ENCODE results near the gene CALR3. TPM values are rescaled to one million over a fixed set of nuclear protein-coding genes. Genes with fewer than 3 reads are reported as not detected.
"Not testable (repeated sequence)": the region's sequence is repeated elsewhere in the genome, so short reads cannot be mapped to it uniquely, and the experiment has no call there.

CALR3 gene
- total and polyA plus RNA-seq, 2 experiments from 2014 or later: not detected

DNA sequence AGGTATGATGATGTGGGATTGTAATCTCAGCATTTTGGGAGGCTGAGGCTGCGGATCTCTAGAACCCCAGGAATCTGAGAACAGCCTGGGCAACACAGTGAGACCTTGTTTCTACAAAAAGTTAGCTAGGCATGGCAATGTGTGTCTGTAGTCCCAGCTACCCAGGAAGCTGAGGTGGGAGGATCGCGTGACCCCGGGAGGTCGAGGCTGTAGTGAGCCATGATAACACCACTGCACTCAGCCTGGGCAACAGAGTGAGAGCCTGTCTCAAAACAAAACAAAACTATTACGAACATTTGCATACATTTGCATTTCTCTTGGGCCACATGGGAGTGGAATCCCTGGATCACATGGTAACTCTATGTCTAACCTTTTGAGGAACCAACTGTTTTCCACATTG is 1.9 kb upstream of the CALR3 start:
- H3K9me3 ChIP-seq (ENCODE audit: low read depth): no peaks in the 10 kb centered on the region

DNA sequence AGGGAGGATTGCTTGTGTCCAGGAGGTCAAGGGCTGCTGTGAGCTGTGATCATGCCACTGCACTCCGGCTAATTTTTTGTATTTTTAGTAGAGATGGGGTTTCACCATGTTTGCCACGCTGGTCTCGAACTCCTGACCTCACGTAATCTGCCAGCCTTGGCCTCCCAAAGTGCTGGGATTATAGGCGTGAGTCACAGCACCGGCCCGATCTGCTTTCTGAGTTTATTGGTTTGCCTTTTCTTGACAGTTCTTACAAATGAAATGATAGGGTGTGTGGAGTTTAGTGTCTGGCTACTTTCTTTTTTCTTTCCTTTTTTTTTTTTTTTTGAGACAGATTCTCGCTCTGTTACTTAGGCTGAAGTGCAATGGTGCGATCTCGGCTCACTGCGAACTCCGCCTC is 1.1 kb upstream of the CALR3 start:
- H3K79me2 ChIP-seq: peaks cover 18% of the 10 kb centered on the region

More for the DNA sequence above, 1.9 kb upstream of the CALR3 start:
- H4K20me1 ChIP-seq (ENCODE audit: insufficient read depth, poor library complexity, severe bottlenecking): no peaks in the 10 kb centered on the region
- H3K36me3 ChIP-seq (replicated peaks; ENCODE audit: insufficient read depth, low read depth): no peaks in the 10 kb centered on the region
- no peak overlapping the region for H3K27ac ChIP-seq
- peaks cover 4% of the 10 kb centered on the region for H3K4me1 ChIP-seq (ENCODE audit: insufficient read depth)
- H3K27me3 ChIP-seq: no peaks in the 10 kb centered on the region
- no peak overlapping the region for H2AFZ ChIP-seq
- no peak for DNase-seq (ENCODE audit: low spot score)
- H3K9me2 ChIP-seq (replicated peaks; ENCODE audit: insufficient read depth): no peaks in the 10 kb centered on the region
- no peak for TF ChIP-seq EZH2phosphoT487 (IDR thresholded peaks at IDR 0.05; ENCODE audit: low read depth, severe bottlenecking, unreplicated experiment)
- TF ChIP-seq, protein P1, sequence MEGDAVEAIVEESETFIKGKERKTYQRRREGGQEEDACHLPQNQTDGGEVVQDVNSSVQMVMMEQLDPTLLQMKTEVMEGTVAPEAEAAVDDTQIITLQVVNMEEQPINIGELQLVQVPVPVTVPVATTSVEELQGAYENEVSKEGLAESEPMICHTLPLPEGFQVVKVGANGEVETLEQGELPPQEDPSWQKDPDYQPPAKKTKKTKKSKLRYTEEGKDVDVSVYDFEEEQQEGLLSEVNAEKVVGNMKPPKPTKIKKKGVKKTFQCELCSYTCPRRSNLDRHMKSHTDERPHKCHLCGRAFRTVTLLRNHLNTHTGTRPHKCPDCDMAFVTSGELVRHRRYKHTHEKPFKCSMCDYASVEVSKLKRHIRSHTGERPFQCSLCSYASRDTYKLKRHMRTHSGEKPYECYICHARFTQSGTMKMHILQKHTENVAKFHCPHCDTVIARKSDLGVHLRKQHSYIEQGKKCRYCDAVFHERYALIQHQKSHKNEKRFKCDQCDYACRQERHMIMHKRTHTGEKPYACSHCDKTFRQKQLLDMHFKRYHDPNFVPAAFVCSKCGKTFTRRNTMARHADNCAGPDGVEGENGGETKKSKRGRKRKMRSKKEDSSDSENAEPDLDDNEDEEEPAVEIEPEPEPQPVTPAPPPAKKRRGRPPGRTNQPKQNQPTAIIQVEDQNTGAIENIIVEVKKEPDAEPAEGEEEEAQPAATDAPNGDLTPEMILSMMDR (IDR thresholded peaks at IDR 0.05; ENCODE audit: poor library complexity): no peak
- TF ChIP-seq EZH2 (IDR thresholded peaks at IDR 0.05; ENCODE audit: borderline replicate concordance): no peak
- H3K4me2 ChIP-seq: no peak overlapping the region
- WGBS (ENCODE audit: low lambda C conversion rate, missing lambda C conversion rate): 91% methylated on average over 6 of the region's 6 CpGs
- no peak overlapping the region for H3K4me3 ChIP-seq
- H3K79me2 ChIP-seq: peaks cover 18% of the 10 kb centered on the region

DNA sequence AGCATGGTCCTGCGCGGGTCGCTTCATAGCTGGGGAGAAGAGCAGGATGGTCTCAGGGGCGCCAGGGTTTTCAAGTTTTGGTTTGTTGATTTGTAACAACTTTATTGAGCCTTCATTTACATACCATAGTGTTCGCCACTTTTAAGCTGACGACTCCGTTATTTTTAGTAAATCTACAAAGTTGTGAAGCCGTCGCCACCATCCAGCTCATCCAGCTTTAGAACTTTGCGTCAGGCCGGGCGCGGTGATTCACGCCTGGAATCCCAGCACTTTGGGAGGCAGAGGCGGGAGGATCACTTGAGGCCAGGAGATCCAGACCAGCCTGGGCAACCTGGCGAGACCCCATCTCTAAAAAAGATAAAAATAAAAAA is 631 bp upstream of the CALR3 start:
- TF ChIP-seq EZH2 (IDR thresholded peaks at IDR 0.05; ENCODE audit: borderline replicate concordance) (no peak), EZH2phosphoT487 (IDR thresholded peaks at IDR 0.05; ENCODE audit: low read depth, severe bottlenecking, unreplicated experiment) (no peak)
- TF ChIP-seq, protein P1 (IDR thresholded peaks at IDR 0.05; ENCODE audit: poor library complexity): no peak
- Histone ChIP-seq H3K27me3 (no peaks in the 10 kb centered on the region), H3K4me2 (peak overlapping the region; percentile 75), H2AFZ (peak overlapping the region; percentile 62), H3K4me3 (peak overlapping the region; percentile 41), H3K9me3 (ENCODE audit: low read depth) (no peaks in the 10 kb centered on the region), H3K36me3 (replicated peaks; ENCODE audit: insufficient read depth, low read depth) (no peaks in the 10 kb centered on the region), H4K20me1 (ENCODE audit: insufficient read depth, poor library complexity, severe bottlenecking) (no peaks in the 10 kb centered on the region), H3K27ac (no peak overlapping the region), H3K9me2 (replicated peaks; ENCODE audit: insufficient read depth) (no peaks in the 10 kb centered on the region), H3K79me2 (peaks cover 18% of the 10 kb centered on the region), H3K4me1 (ENCODE audit: insufficient read depth) (peaks cover 4% of the 10 kb centered on the region)
- no peak for DNase-seq (ENCODE audit: low spot score)
- WGBS (ENCODE audit: low lambda C conversion rate, missing lambda C conversion rate): 56% methylated on average over 16 of the region's 16 CpGs

More for the DNA sequence above, 1.1 kb upstream of the CALR3 start:
- TF ChIP-seq EZH2 (IDR thresholded peaks at IDR 0.05; ENCODE audit: borderline replicate concordance) (no peak), EZH2phosphoT487 (IDR thresholded peaks at IDR 0.05; ENCODE audit: low read depth, severe bottlenecking, unreplicated experiment) (no peak)
- TF ChIP-seq, protein P1 (IDR thresholded peaks at IDR 0.05; ENCODE audit: poor library complexity): no peak
- H2AFZ ChIP-seq: peak overlapping the region; percentile 62
- H3K9me2 ChIP-seq (replicated peaks; ENCODE audit: insufficient read depth): no peaks in the 10 kb centered on the region
- peaks cover 4% of the 10 kb centered on the region for H3K4me1 ChIP-seq (ENCODE audit: insufficient read depth)
- no peaks in the 10 kb centered on the region for H3K9me3 ChIP-seq (ENCODE audit: low read depth)
- no peak overlapping the region for H3K27ac ChIP-seq
- no peak overlapping the region for H3K4me3 ChIP-seq
- no peaks in the 10 kb centered on the region for H3K36me3 ChIP-seq (replicated peaks; ENCODE audit: insufficient read depth, low read depth)
- DNase-seq (ENCODE audit: low spot score): no peak
- no peaks in the 10 kb centered on the region for H4K20me1 ChIP-seq (ENCODE audit: insufficient read depth, poor library complexity, severe bottlenecking)
- no peaks in the 10 kb centered on the region for H3K27me3 ChIP-seq
- 73% methylated on average over 12 of the region's 12 CpGs for WGBS (ENCODE audit: low lambda C conversion rate, missing lambda C conversion rate)
- peak overlapping the region; percentile 75 for H3K4me2 ChIP-seq

DNA sequence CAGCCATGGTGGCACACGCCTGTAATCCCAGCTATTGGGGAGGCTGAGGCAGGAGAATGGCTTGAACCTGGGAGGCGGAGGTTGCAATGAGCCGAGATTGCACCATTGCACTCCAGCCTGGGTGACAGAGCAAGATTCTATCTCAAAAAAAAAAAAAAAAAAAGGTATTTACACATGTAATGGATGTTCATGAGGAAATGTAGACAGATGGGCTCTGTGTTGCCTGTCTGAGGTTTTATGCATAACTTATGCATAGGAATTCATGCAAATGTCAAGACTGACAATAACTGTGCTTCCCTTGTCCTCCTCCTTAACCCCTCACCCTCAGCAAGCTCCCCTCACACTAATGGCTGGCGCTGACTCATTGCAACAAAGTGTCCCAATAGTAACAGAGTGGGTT is 9.5 kb downstream of the CALR3 start:
- H3K27ac ChIP-seq; H2AFZ ChIP-seq; H3K9me2 ChIP-seq (replicated peaks; ENCODE audit: insufficient read depth); H3K27me3 ChIP-seq; H3K79me2 ChIP-seq; DNase-seq (ENCODE audit: low spot score); H3K4me3 ChIP-seq; H3K4me1 ChIP-seq (ENCODE audit: insufficient read depth); H4K20me1 ChIP-seq (ENCODE audit: insufficient read depth, poor library complexity, severe bottlenecking); H3K36me3 ChIP-seq (replicated peaks; ENCODE audit: insufficient read depth, low read depth); H3K9me3 ChIP-seq (ENCODE audit: low read depth); H3K4me2 ChIP-seq: not testable (repeated sequence)
- WGBS (ENCODE audit: low lambda C conversion rate, missing lambda C conversion rate): 91% methylated on average over 4 of the region's 4 CpGs
